K562 (cell line): ENCODE results near the gene RASSF6. TPM values are rescaled to one million over a fixed set of nuclear protein-coding genes. Genes with fewer than 3 reads are reported as not detected.

Experiments
- CBX1 ChIP-seq: sonication (generic); IDR thresholded peaks from 2 replicates; pipeline ENCODE4 v1.6.1; 2016; ENCODE audit warnings: antibody characterized with exemption, low read depth, mild to moderate bottlenecking
- FUS ChIP-seq: fragments of 200-400 bp; formaldehyde crosslinking; optimal IDR thresholded peaks from 2 replicates; pipeline ENCODE3; 2017; ENCODE audit warnings: low read depth, low read length
- MEIS2 ChIP-seq: fragments of 450-650 bp; IDR thresholded peaks from 2 replicates; pipeline ENCODE4 v1.6.1; 2014; ENCODE audit warnings: mild to moderate bottlenecking; ENCODE audit not compliant: partially characterized antibody
- POLR2AphosphoS5 ChIP-seq: IDR thresholded peaks from 2 replicates; pipeline ENCODE4 v1.6.1; 2011; ENCODE audit warnings: mild to moderate bottlenecking, low read depth, low read length, moderate library complexity; ENCODE audit not compliant: control insufficient read depth, insufficient read depth
- POLR2H ChIP-seq: IDR thresholded peaks from 2 replicates; pipeline ENCODE4 v1.6.1; 2016; ENCODE audit warnings: missing genetic modification characterization, low read depth, mild to moderate bottlenecking, control low read depth, missing compliant biosample characterization, moderate library complexity
- TAL1 ChIP-seq: fragments of 450-650 bp; IDR thresholded peaks from 2 replicates; pipeline ENCODE4 v1.6.1; 2016; ENCODE audit warnings: mild to moderate bottlenecking
- TEAD1 ChIP-seq, 2 experiments: fragments of 450-650 bp in 1 of 2; sonication (generic) in 1 of 2; formaldehyde crosslinking; IDR thresholded peaks; 2 replicates each; pipeline versions ENCODE4 v1.4.0 to v1.8.0; 2020 to 2022; ENCODE audit warnings: mild to moderate bottlenecking in 2 of 2, missing genetic modification reagents in 1 of 2
- TGIF2 ChIP-seq: sonication (generic); formaldehyde crosslinking; IDR thresholded peaks from 2 replicates; pipeline ENCODE4 v1.8.1; 2022; ENCODE audit warnings: mild to moderate bottlenecking, missing genetic modification reagents, moderate library complexity
- polyA plus RNA-seq, 8 experiments: library from polyadenylated mRNA; depleted of rRNA in 4 of 8; stranded (reverse) in 5 of 8; unstranded in 3 of 8; fragments of >200 nt; fragmentation: Nextera tagmentation in 2 of 8; fragmentation: Illumina TruSeq in 1 of 8; extraction: Ambion mirVana in 2 of 8; extraction: Trizol in 1 of 8; gene quantifications; 2 replicates each; pipeline versions ENCODE4 v1.2.1 to v1.2.3, GENCODE V29; 2011 to 2014; ENCODE audit warnings: inconsistent platforms in 1 of 8, missing spikeins in 1 of 8
- total RNA-seq, 7 experiments: library from RNA; depleted of rRNA in 6 of 7; stranded (reverse); fragments of >200 nt in 6 of 7; fragmentation: Illumina TruSeq in 2 of 7; extraction: Trizol in 2 of 7; gene quantifications; 2 replicates each; pipeline versions ENCODE4 v1.2.1 to v1.2.3, GENCODE V29; 2011 to 2021; ENCODE audit warnings: low replicate concordance in 1 of 7
- TF ChIP-seq, protein P1 (sequence below): sonication (generic); formaldehyde crosslinking; IDR thresholded peaks from 2 replicates; pipeline ENCODE4 v1.8.0; 2022; ENCODE audit warnings: mild to moderate bottlenecking, missing genetic modification reagents, borderline replicate concordance
- TF ChIP-seq, protein P2 (sequence below): fragments of 450-650 bp; IDR thresholded peaks from 2 replicates; pipeline ENCODE4 v1.6.1; 2016; ENCODE audit warnings: low read depth, mild to moderate bottlenecking, moderate library complexity
- TF ChIP-seq, protein P3 (sequence below): fragments of 450-650 bp; formaldehyde crosslinking; IDR thresholded peaks from 2 replicates; pipeline ENCODE4 v1.4.0; 2020; ENCODE audit warnings: mild to moderate bottlenecking, moderate library complexity

The RASSF6 gene
- total and polyA plus RNA-seq, 9 of the 15 experiments (the other 6 are each of a cell fraction or from before 2014, with no cell fraction given) = under 0.01 to 0.25 (median 0.06) TPM; not detected in 1

DNA sequence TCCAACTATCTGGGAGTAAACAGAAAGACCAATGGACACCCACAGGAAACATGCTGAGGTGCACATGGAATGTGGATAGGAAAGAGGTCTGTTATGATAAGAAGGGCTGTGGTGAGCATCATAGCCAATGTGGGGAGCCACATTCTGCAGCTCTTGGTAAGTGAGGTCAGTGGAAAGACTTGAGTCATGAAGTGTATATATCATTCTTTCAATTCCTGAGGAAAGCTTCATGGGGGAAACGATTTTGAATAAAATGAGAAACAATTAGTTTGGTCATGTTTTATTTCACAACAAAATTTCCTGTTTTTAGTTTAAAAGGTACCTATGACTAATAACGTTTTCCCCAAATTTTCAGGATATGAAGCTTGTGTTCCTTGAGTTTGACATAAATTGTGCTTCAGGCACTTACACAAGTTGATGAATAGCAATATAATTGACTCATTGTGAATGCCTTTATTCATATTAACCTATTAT, 41.4 kb upstream of the RASSF6 start (continued):
- TF ChIP-seq, protein P1, sequence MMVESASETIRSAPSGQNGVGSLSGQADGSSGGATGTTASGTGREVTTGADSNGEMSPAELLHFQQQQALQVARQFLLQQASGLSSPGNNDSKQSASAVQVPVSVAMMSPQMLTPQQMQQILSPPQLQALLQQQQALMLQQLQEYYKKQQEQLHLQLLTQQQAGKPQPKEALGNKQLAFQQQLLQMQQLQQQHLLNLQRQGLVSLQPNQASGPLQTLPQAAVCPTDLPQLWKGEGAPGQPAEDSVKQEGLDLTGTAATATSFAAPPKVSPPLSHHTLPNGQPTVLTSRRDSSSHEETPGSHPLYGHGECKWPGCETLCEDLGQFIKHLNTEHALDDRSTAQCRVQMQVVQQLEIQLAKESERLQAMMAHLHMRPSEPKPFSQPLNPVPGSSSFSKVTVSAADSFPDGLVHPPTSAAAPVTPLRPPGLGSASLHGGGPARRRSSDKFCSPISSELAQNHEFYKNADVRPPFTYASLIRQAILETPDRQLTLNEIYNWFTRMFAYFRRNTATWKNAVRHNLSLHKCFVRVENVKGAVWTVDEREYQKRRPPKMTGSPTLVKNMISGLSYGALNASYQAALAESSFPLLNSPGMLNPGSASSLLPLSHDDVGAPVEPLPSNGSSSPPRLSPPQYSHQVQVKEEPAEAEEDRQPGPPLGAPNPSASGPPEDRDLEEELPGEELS (CRISPR knock-in tag) = no peak
- TF ChIP-seq TEAD1 (CRISPR knock-in tag; IDR thresholded peaks at IDR 0.05) (peak in 1 of 2 experiments; percentile 72; a peak in 2 of 4 replicates), MEIS2 (peak; percentile 12), POLR2AphosphoS5 (no peak), POLR2H (tag) (no peak), TGIF2 (CRISPR knock-in tag) (no peak), CBX1 (no peak), FUS (no peak), TAL1 (peak; percentile 6; the same call in 1 of the 2 replicates)
- TF ChIP-seq, protein P2, sequence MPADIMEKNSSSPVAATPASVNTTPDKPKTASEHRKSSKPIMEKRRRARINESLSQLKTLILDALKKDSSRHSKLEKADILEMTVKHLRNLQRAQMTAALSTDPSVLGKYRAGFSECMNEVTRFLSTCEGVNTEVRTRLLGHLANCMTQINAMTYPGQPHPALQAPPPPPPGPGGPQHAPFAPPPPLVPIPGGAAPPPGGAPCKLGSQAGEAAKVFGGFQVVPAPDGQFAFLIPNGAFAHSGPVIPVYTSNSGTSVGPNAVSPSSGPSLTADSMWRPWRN = no peak
- TF ChIP-seq, protein P3, sequence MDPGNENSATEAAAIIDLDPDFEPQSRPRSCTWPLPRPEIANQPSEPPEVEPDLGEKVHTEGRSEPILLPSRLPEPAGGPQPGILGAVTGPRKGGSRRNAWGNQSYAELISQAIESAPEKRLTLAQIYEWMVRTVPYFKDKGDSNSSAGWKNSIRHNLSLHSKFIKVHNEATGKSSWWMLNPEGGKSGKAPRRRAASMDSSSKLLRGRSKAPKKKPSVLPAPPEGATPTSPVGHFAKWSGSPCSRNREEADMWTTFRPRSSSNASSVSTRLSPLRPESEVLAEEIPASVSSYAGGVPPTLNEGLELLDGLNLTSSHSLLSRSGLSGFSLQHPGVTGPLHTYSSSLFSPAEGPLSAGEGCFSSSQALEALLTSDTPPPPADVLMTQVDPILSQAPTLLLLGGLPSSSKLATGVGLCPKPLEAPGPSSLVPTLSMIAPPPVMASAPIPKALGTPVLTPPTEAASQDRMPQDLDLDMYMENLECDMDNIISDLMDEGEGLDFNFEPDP (CRISPR knock-in tag) = no peak
- TF ChIP-seq, all 486 proteins: peak for 11
